Measurements from ENCODE around the gene TIGAR. TPM values are rescaled to one million over a fixed set of nuclear protein-coding genes. Genes with fewer than 3 reads are reported as not detected.

Gene TIGAR
- total RNA-seq, 1 donor from 2014 or later, result 14.2 TPM

DNA sequence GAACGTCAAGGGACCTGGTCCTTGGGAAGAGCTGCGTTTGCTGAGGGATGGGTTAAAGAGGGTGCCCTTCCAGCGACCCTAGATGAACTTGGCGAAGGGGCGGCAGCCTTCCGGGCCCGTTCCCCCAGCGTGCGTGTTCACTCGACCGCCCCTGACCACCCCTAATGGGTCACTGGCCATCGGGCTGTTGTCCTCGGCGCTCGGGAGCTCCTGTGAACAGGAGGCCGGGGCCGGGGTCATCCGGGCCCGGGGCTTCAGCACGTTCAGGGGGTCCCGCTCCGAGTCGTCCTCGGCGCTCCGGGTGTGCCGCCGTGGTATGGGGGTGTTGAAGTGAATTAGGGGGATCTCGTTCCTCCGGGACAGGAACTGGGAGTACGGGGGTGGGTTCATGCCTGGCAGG is 49.3 kb downstream of the TIGAR start:
- intact Hi-C loops (cut with micrococcal nuclease), result no loop called here

DNA sequence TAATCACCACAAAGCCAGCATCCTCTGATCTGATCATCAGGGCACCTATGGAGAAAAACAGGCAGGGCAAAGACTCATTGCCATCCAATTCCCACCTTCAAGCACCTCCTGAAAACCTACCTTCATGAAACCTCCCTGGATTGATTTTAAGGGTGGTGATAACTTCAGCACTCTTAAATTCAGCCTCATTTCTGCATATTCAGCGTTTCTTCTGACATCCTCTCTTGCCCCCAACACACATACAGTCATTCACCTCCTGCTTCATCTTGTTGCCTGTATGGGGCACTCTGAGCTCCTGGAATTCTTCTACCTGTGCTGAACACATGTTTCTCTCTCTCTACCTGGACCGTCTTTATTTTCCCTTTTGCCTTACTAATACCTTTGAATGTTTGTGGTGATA is 51.6 kb downstream of the TIGAR start:
- intact Hi-C loops (cut with micrococcal nuclease), result no loop called here

DNA sequence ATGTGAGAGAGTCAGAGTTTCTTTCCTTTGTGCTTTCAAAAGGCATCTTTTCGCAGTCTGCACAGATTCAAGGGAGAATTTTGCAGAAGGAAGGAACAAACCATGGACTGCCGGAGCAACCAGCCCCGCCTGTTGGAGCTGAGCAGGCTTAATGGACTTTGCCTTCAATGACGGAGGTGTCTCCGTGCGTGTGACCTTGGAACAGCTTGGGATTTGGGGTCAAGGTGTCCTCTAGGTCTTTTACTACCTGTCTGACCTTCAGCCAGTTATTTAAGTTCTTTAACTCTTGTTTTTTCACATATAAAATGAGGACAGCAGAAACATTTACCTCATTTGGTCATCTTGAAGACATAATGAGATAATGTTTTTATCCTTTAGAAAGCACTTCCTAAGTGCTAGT is 54.4 kb downstream of the TIGAR start:
- intact Hi-C loops (cut with micrococcal nuclease), result no loop called here

DNA sequence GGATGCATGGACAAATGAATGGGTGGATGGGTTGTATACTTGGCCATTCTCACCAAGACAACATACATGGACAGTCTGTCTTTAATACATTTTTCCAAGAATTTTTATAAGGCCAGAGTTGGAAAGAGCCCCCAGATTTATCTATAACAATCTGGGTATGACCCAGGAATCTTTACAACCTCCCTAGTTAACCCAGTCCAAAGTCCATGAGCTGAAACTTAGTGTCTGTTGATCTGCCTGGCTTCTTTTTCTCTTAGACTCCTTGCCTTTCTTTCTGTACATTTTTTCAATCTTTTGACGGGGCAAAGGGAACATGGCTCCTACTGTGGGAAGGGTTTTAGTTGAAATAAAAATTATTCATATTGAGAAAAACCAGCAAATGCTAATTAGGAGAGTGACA is 57.8 kb downstream of the TIGAR start:
- intact Hi-C loops (cut with micrococcal nuclease), result no loop called here

GRCh38 chr12:4379405-4379804 is 58.4 kb downstream of the TIGAR start, which contains the start of gene FGF23:
Gene FGF23, minus strand, starts transcription at chr12:4379712. Its CDS starts 130 bp downstream, at chr12:4379582.
- intact Hi-C loops (cut with micrococcal nuclease), result no loop called here

DNA sequence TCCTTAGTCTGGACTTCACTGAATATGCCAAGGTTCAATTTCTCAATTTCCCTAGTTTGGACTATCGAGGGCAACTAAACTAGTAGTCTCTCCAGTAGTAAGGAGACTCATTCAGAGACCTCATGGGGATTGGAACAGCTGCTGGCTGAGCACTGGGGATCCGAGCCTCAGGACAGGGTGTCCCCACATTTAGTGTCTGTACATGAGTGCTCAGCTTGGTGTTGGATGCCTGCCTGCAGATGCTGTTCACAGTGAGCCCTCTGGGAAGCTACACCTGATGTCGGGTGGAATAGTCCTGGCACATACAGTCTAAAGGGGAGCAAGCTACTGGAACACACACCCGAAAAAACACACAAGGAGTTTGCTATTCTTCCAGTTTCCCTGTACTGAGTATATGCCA is 59.3 kb downstream of the TIGAR start:
- intact Hi-C loops (cut with micrococcal nuclease), result no loop called here

GRCh38 chr12:4383304-4383865 is 62.4 kb downstream of the TIGAR start:
- intact Hi-C loops (cut with micrococcal nuclease), result no loop called here

DNA sequence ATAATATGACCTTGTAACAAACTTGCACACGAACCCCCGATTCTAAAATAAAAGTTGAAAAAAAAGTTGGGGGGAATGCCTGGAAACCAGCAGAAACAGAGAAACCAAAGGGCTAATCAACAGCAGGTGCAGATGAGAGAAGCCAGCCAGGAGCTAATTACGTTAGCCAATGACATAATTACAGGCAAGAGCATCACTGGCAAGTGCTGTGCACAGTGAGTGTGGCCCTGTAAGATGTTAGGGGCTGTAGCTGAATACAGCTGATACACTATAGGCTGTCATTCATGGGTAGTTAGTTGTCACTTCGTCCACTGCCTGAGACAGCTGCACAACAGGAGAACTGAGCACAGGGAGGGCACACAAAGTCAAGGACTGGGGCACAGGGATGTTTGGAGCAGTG is 65.8 kb downstream of the TIGAR start:
- intact Hi-C loops (cut with micrococcal nuclease), result no loop called here

GRCh38 chr12:4387607-4388006 is 66.6 kb downstream of the TIGAR start:
- intact Hi-C loops (cut with micrococcal nuclease), result no loop called here

GRCh38 chr12:4388032-4388431 is 67.0 kb downstream of the TIGAR start:
- intact Hi-C loops (cut with micrococcal nuclease), result no loop called here

DNA sequence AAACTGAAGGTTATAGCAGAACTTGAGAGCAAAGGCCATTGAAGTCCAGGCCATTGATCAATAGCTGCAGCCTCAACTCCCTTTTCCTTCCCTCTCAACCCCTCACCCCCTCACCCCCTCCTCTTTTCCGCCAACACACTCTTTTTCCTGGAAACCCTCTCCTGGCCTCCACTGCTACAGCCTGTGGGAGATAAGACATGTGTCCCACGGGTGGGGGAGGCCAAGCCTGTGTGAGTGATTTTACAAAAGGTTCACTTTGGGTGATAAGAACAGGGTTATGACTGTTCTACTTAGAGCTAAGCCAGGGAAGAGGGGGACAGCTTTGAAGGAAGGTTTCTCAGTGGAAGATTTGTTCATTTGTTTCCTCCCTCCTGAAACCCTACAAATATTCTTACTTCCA is 67.6 kb downstream of the TIGAR start:
- intact Hi-C loops (cut with micrococcal nuclease), result no loop called here

- intact Hi-C loops (cut with micrococcal nuclease), result no loop called here
These were observed 71.3 kb downstream of the TIGAR start for GRCh38 chr12:4392223-4392742.

DNA sequence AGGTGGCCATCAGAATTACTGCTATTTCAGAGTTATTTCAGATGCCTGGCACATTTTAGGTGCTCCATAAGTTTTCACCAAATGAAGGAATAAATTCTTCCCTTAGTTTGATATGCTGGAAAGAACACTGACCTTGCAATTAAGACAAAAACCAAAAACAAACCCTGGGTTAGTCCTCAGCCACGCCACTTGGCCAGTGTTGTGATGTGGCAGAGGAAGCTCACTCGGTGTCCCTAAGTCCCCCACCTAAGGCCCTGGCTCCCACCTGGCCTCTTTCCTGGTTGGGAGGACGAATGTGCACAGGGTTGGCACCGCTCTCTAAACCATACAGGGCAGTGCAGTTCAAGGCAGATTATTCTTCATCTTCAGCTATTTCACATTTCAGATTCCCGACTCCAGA is 72.2 kb downstream of the TIGAR start:
- intact Hi-C loops (cut with micrococcal nuclease), result no loop called here

- intact Hi-C loops (cut with micrococcal nuclease), result no loop called here
These were observed 74.8 kb downstream of the TIGAR start for GRCh38 chr12:4395818-4396217.

- intact Hi-C loops (cut with micrococcal nuclease), result no loop called here
These were observed 80.1 kb downstream of the TIGAR start for GRCh38 chr12:4401117-4401516.

DNA sequence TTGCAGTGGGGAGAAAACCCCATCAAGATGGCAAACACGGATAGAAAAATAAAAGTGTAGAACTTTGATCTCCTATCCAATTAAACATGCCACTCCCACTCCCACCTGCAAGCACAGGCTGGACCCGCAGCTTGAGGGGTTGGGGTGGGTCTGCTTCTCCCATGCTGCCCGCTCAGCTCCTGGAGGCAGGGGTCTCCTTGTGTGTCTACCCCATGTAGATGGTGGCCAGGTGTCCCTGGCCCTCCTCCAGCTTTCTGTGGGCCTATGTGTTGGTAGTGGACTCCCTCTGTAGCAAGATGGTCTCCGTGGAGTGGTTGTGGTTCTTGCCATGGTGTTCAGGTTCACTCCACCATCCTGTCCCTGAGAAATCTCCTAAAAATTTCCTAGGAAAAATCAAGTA is 82.0 kb downstream of the TIGAR start:
- intact Hi-C loops (cut with micrococcal nuclease), result no loop called here

Other genes starting within 250 kb of the TIGAR start
- 821 and 827 TPM in 2 replicates for gene CCND2, start 47.5 kb upstream of the TIGAR start, total RNA-seq
- not detected in 2 replicates for gene FGF23, start 58.5 kb downstream of the TIGAR start, total RNA-seq
- gene FGF6, start 124.6 kb downstream of the TIGAR start, total RNA-seq, result not detected in 2 replicates
- 27.4 and 33.0 TPM in 2 replicates for gene RAD51AP1, start 217.7 kb downstream of the TIGAR start, total RNA-seq
- 26.5 and 28.5 TPM in 2 replicates for gene DYRK4, start 241.0 kb downstream of the TIGAR start, total RNA-seq

All from T-helper 1 cell treated with Interleukin-12 subunit alpha and Interleukin-12 subunit beta and Interleukin-4 antibody, amounts not matched to agents 30 ng/mL and 1 ng/mL, for 36 hours (primary cell).